GM10847 (cell line): ENCODE data around the gene GOLGA8R.
"Not testable (repeated sequence)": the region's sequence is repeated elsewhere in the genome, so short reads cannot be mapped to it uniquely, and the experiment has no call there.

Source experiments
- POLR2A ChIP-seq: IDR thresholded peaks from 2 replicates; pipeline ENCODE4 v1.6.1; 2011; ENCODE audit not compliant: insufficient read length; ENCODE audit errors: extremely low read depth

GOLGA8R gene, protein sequence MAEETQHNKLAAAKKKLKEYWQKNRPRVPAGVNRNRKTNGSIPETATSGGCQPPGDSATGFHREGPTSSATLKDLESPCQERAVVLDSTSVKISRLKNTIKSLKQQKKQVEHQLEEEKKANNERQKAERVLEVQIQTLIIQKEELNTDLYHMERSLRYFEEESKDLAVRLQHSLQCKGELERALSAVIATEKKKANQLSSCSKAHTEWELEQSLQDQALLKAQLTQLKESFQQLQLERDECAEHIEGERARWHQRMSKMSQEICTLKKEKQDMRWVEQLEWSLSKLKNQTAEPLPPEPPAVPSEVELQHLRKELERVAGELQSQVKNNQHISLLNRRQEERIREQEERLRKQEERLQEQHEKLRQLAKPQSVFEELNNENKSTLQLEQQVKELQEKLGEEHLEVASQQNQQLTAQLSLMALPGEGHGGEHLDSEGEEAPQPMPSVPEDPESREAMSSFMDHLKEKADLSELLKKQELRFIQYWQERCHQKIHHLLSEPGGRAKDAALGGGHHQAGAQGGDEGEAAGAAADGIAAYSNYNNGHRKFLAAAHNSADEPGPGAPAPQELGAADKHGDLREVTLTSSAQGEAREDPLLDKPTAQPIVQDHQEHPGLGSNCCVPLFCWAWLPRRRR

DNA sequence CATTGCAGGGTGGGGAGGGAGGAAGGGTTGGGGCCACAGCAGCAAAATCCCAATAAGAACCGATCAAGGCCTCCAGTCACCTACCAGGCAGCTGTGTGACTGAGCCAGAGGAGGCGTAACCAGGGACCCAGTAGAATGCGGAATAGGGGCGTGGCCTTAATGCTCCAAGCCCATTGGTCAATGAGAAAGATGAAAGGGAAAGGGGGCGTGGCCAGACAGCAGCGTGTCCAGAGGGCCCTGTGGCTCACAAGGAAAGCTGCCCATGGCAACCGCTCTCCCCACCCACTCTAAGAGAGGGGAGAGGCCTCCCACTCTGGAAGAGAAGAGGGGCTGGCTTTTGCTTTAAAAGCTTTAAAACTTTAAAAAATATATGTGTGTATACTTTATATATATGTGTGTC, at the start of gene GOLGA8R:
Gene GOLGA8R, minus strand, starts transcription at position 101 of the 400 bp plus-strand sequence. Its CDS starts 98 bp downstream, at position 3.
- not testable (repeated sequence) for TF ChIP-seq POLR2A

DNA sequence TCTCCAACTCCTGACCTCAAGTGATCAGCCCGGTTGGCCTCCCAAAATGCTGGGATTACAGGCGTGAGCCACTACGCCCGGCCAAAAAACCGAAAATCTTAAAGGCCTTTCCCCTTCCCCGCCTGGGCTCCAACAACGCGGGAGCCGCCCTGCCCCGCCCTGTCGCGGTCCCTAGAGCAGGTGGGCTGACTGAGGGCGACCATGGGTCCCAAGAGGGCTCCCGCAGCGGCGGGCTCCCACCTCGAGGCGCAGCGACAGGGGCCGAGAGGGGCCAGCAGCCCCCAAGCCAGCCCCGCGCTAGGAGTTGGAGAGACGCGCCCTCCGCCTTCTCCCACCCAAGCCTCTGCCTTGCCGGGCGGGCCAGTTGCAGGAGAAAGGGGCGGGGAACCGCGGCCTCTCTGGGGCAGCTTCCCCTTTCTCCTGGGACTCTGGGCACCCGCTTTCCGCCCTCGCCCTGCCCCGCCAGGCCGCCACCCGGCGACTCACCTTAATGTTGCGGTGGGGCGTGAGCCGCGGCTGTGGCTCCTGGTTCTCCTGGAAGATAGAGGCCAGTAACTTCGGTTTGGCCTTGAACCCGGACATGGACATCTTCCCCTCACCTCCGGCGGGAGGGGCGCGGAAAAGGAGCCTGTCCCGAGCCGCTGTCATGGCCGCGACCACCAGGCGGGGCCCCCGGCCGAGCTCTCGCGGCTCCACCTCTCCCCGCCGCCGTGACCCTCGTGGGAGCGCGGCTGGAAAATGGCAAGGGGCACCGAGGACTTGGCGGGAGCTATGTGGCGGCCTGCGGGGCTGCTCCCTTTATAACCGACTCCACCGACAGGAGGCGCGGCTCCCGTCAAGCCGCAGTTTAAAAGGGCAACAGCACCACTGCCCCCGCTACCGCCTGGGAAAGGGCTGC, 21.0 kb downstream of the GOLGA8R start, which contains the start of gene CHRFAM7A:
Gene CHRFAM7A, minus strand, starts transcription at position 775 of the 898 bp plus-strand sequence. CDS start 10,189 bp downstream, outside the sequence.
- TF ChIP-seq POLR2A, result not testable (repeated sequence)
